DMS114 treated with DMSO at 0.1 percent for 48 hours (cell line): ENCODE results near the gene PCIF1.
"Not testable (repeated sequence)": the region's sequence is repeated elsewhere in the genome, so short reads cannot be mapped to it uniquely, and the experiment has no call there.

ENCODE experiments used
- DNase-seq: peaks from one replicate; lab custom pipeline; 2025; ENCODE audit not compliant: unreplicated experiment; lab: John Stamatoyannopoulos, UW

Gene PCIF1

DNA sequence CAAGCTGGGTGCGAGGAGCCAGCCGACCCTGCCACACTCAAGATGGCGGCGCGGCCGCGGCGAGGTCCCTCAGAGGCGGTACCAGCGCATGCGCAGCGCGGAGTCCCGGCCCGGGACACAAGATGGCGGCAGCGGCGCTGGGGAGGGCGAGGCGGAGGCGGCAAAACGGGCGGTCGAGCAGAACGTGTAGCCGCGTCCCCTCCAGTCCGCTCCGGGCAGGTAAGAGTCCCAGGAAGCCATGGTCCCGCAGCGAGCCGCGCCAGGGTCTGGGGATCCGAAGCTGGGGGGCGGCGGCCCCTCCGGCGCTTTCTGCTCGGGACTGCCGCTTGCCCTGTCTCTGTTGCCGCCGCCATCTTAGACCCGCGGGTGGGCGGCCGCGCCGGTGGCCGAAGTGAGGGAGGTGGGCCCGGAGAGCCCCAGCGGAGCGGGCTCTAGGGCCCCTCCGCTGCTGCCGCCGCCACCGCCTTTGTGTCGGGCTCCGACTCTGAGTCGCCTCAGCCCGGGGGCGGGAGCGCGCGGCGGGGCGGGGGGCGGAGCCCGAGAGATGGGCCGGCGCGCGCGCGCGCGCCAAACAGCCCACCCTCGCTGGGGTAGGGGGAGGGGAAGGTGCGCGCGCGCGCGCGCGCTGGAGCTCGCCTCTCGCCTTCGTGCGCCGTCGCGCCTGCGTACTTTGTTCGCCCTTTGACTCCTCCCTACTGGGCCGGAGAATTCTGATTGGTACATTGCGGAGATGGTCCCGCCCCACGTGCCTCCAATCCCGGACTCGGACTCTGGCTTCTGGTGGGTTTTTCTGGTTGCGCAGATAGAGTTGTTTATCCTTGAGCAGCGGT, at the start of gene PCIF1:
PCIF1 (plus strand) TSS at position 98 of the 830 bp plus-strand sequence. CDS start 4,317 bp downstream, outside the sequence.
- DNase-seq = peak; percentile 91

- no peak for DNase-seq
These were observed 47.7 kb upstream of the PCIF1 start for GRCh38 chr20:45886590-45887345.

GRCh38 chr20:45887346-45887715, 47.2 kb upstream of the PCIF1 start, which contains the start of gene SPATA25:
Gene SPATA25 (minus strand): TSS chr20:45887622. CDS start chr20:45887590, 32 bp downstream.
- DNase-seq = no peak

- no peak for DNase-seq
These were observed 45.8 kb upstream of the PCIF1 start for GRCh38 chr20:45888681-45889080.

- peak; percentile 55 for DNase-seq
These were observed 44.2 kb upstream of the PCIF1 start for GRCh38 chr20:45890077-45890984.

- DNase-seq = peak; percentile 67
These were observed 43.2 kb upstream of the PCIF1 start, which contains the start of the genes CTSA and NEURL2 for GRCh38 chr20:45890985-45891983. Gene CTSA (plus strand): TSS chr20:45891335. CDS start chr20:45891569, 234 bp downstream. Gene NEURL2 (minus strand): TSS chr20:45891208. CDS start chr20:45890991, 217 bp downstream.

DNA sequence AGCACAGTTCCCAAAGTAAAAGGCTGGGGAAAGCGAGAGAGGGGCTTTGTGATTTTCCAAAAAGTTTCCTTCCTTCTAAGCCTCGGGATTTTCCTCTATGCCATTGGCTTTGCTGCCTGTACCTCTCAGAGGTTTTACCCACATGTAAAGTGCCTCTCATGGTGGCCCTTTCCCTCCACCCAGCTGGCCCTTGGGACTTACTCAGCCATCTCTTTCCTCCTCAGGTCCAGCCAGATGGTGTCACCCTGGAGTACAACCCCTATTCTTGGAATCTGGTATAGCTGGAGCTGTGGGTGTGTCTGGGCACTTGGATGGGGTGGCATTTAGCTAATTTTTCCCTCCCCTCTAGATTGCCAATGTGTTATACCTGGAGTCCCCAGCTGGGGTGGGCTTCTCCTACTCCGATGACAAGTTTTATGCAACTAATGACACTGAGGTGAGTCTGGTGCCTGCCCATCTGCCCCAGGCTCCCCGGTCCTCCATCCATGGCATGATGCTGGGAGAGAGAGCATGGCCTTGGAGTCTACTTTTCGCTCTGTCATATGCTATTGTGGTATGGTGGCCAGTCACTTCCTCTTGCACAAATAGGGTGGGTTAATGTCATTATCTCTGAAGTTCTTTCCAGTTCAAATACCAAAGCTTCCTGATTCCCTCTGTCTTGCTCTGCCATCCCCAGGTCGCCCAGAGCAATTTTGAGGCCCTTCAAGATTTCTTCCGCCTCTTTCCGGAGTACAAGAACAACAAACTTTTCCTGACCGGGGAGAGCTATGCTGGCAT, 42.2 kb upstream of the PCIF1 start:
- DNase-seq = no peak

DNA sequence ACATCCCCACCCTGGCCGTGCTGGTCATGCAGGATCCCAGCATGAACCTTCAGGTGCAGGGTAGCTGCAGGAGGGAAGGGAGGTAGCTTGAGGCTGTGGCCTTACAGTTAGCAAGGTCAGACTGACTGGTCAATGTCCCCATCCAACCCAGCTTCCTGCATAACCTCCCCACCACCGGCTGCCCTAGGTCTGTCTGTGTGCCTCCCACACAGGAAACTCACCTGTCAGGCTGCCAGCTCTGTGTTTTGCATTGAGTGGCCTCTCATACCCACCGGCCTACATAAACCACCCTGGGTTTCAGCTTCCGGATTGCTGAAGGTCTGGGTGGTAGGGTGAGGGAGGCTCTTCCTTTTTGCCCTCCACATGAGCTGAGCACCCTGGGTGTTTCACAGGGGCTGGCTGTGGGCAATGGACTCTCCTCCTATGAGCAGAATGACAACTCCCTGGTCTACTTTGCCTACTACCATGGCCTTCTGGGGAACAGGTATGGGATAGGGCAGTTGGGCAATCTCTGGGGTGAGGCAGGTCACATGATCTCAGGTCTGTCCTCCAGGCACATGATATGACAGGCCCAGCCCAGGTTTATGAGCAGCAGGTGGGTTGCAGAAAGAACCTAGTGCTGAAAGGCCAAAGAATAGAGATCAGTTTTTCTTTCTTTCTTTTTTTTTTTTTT, 41.5 kb upstream of the PCIF1 start:
- no peak for DNase-seq

GRCh38 chr20:45893831-45894230, 40.7 kb upstream of the PCIF1 start:
- no peak for DNase-seq

DNA sequence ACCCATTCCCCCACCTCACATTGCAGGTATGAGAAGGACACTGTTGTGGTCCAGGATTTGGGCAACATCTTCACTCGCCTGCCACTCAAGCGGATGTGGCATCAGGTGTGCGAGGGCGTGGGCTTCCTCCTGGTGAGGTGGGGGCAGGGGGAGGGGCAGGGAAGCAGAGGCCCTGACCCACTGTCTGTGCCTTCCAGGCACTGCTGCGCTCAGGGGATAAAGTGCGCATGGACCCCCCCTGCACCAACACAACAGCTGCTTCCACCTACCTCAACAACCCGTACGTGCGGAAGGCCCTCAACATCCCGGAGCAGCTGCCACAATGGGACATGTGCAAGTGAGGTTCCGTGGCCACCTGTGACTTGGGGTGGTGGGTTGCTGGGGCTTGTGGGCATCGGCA, 39.7 kb upstream of the PCIF1 start:
- no peak for DNase-seq

DNA sequence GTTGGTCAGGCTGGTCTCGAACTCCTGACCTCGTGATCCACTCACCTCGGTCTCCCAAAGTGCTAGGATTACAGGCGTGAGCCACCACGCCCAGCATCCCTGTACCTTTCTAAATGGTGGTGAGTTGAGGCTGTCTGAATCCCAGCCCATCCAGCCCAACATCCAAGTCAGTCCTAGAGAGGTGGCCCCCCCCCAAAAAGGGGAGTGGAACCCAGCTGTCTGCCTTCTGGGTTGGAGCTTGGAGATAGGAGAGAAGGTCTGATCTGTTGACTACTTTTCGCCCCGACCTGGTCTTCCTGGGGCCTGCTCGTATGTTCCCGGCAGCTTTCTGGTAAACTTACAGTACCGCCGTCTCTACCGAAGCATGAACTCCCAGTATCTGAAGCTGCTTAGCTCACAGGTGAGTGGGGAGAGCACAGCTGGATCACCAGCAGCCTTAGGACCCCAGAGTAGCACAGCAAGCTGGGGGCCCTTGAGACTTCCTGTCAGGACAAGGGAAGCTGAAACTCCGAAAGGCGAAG, 37.8 kb upstream of the PCIF1 start:
- no peak for DNase-seq

GRCh38 chr20:45897289-45897688, 37.2 kb upstream of the PCIF1 start:
- DNase-seq = no peak

DNA sequence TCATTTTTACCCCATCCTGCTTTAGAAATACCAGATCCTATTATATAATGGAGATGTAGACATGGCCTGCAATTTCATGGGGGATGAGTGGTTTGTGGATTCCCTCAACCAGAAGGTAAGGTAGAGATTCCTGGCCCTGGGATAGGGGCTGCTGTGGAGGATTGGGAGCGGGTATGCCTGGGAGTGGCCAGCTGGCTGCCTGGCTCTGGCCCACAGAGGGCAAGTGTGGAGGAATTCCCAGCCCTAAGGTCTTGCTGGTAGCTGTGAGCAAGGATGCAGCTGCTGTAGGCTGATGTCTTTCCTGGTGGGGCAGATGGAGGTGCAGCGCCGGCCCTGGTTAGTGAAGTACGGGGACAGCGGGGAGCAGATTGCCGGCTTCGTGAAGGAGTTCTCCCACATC, 36.8 kb upstream of the PCIF1 start:
- DNase-seq = no peak

DNA sequence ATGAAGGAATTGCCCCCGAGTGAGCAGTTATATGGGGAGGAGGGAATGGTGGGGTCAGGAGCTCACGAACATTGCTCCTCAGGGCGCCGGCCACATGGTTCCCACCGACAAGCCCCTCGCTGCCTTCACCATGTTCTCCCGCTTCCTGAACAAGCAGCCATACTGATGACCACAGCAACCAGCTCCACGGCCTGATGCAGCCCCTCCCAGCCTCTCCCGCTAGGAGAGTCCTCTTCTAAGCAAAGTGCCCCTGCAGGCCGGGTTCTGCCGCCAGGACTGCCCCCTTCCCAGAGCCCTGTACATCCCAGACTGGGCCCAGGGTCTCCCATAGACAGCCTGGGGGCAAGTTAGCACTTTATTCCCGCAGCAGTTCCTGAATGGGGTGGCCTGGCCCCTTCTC, 36.2 kb upstream of the PCIF1 start:
- no peak for DNase-seq

GRCh38 chr20:45899046-45899835, 35.2 kb upstream of the PCIF1 start:
- no peak for DNase-seq

- DNase-seq = not testable (repeated sequence)
These were observed 33.2 kb upstream of the PCIF1 start for GRCh38 chr20:45901332-45901731.

- no peak for DNase-seq
These were observed 32.2 kb upstream of the PCIF1 start for GRCh38 chr20:45902199-45902701.
